Activated CD8-positive, alpha-beta memory T cell treated with anti-CD3 and anti-CD28 coated beads for 4 hours (primary cell): Measurements from ENCODE around the gene ELF1.
"Not testable (repeated sequence)": the region's sequence is repeated elsewhere in the genome, so short reads cannot be mapped to it uniquely, and the experiment has no call there.

Experiments used
- DNase-seq, 2 donors: peaks; one replicate each; pipeline ENCODE4 v3.0.0-alpha.2; 2020; ENCODE audit warnings: low read depth in 2 of 2

ELF1 gene

DNA sequence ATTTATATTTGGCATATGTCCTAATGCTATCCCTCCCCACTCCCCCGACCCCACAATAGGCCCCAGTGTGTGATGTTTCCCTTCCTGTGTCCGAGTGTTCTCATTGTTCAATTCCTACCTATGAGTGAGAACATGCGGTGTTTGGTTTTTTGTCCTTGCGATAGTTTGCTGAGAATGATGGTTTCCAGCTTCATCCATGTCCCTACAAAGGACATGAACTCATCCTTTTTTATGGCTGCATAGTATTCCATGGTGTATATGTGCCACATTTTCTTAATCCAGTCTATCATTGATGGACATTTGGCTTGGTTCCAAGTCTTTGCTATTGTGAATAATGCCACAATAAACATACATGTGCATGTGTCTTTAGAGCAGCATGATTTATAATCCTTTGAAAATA lies 23.3 kb upstream of the ELF1 start:
- not testable (repeated sequence) for DNase-seq

GRCh38 chr13:41040584-41041334 lies 21.6 kb upstream of the ELF1 start:
- no peak for DNase-seq

DNA sequence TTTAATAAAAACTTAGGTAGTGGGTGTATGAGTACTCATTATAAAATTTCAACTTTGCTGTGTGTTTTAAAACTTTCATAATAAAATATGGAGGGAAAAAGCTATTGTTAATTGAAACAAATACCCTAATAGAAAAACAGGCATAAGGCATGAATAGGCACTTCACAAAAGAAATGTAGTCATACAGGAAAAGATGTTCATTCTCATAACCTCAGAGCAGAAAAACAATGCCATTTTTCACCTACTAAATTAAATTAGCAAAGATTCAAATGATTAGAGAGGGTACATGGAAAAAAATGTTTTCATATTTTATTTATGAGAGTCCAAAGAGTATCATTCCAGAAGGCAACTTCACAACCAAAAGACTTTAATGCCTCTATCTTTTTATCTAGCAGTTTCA lies 20.6 kb upstream of the ELF1 start:
- DNase-seq = no peak

DNA sequence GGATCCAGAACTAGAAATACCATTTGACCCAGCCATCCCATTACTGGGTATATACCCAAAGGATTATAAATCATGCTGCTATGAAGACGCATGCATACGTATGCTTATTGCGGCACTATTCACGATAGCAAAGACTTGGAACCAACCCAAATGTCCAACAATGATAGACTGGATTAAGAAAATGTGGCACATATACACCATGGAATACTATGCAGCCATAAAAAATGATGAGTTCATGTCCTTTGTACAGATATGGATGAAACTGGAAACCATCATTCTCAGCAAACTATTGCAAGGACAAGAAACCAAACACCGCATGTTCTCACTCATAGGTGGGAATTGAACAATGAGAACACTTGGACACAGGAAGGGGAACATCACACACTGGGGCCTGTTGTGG lies 17.4 kb upstream of the ELF1 start:
- DNase-seq = not testable (repeated sequence)

DNA sequence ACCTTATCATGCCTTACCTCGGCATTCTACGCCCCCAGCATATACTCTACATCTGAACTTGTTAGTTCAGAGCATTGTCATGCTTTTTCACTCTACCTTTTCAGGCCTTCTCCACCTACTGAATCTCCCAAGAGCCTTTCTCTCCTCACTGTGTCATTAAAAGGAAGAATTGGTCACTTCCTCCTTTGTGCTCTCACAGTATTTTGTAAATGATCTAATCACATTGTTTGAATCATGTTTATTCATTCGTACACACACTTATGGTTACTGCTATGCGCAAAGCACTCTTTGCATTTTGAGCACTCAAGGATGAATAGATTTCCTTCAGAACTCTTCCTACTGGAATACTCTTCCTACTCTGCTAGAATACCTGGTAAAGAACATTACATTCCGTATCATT lies 15.8 kb upstream of the ELF1 start:
- DNase-seq = no peak

GRCh38 chr13:41034382-41034781 lies 15.3 kb upstream of the ELF1 start:
- DNase-seq = no peak

DNA sequence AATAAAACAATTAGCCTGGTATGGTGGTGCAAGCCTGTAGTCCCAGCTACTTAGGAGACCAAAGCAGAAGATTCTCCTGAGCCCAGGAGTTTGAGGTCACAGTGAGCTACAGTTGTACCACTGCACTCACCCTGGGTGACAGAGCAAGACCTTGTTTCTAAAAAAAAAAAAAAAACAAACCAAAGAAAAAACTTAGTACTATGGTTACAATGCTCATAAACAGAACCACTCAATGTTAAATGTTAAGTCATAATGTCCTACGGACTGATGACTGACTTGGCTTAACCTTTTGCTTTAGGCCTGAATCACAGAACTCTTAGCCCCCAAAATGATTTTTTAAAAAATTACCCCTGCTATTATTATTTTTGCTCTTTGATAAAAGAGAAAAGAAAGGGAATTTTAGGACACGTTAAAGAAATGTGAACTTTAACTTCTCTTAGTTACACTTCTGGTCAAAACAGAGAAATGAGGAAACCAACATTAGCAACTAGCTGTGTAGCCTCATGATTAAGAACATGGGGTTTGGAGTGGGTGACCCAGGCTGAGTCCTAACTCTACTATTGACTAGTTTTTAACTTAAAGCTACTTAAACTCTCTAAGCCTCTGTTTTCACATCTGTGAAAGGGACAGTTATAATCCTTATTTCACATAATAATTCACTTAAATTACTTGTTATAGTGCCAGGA lies 13.7 kb upstream of the ELF1 start:
- no peak for DNase-seq

DNA sequence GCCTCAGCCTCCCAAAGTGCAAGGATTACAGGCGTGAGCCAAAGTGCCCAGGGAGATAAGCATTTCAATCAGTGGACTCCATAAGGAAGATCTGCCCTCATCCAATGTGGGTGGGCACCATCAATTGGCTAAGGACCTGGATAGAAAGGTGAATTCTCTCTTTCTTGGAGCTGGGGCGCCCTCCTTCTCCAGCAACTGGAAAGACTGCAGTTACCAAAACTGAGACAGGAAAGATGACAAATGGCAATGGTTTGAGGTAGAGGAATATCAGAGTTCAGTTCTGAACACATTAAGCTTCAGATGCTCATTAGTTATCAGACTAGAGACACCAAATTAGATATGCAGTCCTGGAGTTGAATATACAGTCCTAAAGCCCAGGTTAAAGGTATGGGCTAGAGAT lies 10.5 kb upstream of the ELF1 start:
- DNase-seq = no peak

DNA sequence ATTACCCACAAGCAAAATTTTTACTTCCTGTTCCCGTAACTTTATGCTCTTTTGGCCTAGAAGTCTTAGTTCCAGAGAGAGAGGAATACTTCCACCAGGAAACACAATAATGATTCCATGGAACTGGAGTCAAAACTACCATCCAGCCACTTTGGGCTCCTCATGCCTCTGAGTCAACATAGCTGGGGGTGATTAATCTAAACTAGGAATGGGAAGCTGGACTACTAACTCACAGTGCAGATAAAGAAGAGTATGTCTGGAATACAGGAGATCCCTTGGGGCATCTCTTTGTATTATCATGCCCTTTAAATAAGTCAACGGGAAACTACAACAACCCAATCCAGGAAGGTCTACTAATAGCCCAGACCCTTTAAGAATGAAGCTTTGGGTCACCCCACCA lies 8.9 kb upstream of the ELF1 start:
- no peak for DNase-seq

- DNase-seq = no peak
These were observed 7.7 kb upstream of the ELF1 start for GRCh38 chr13:41026788-41027187.

- no peak for DNase-seq
These were observed 6.4 kb upstream of the ELF1 start for GRCh38 chr13:41025518-41025917.

GRCh38 chr13:41019578-41020347 lies 647 bp upstream of the ELF1 start:
- no peak for DNase-seq

DNA sequence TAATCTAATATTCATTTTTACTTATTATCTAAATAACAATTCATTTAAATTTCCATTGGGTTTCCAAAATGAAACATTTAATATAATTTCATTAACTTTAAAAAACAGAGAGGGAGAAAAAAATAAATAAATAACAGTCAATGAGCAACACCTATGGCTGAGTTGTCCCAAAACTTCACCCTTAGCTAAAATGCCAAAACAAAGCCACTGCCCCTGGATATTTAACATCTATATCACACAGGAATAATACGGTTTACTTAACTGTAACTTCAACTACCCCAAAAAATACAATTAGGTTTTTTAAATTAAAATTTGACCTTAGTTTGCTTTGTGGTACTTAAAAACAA lies 541 bp downstream of the ELF1 start:
- no peak for DNase-seq

DNA sequence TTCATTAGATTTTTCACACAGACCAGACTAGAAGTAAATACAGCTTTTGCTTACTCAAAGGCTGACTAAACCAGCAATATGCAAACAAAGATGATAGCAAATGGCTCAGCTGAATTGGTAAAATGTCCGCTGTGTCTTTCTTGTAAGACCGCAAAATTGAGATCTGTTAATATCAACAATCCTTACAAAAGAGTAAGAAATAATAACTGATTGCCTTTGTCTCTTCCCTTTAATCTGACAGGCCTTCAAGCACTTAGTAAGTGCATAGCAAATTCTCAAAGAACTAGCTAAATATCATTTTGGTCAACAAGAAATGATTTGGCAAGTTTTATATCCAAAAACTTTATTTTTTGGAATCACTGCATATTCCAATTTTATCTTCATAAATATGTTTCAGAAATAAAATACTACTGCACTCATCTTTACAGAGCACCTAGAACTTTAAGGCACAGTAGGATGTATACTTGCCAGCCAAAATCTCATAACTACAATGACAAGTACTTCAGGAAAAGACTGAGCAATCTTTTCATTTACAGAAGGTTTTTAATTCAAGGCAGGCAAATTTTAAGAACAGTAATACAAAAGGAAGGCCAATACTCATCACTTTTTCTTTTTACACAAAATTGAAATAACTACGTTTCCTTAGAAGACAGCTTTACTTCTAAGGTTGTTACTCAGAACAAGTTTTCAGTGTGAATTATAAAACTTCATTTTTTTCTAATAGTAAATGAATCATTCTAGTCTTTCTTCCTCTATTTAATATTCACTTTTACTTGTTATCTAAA lies 1.1 kb downstream of the ELF1 start:
- DNase-seq = no peak

DNA sequence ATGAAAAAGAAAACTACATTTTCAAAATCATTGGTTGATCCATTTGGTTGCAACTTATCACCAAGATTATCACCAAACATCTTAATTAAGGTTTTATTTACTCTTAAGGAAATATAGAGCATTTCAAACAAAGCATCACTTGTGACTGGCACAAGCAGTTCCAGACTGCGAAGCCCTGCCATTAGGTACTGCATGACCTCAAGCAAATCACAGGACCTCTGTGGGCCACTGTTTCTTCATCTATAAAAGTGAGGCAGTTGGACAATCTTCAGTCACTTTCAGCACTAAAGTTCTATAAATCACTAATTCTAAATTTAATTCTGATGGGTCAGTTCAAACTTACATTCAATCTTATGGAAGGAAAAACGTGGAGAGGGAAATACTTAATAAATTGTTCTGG lies 2.0 kb downstream of the ELF1 start:
- no peak for DNase-seq

- no peak for DNase-seq
These were observed 3.2 kb downstream of the ELF1 start for GRCh38 chr13:41015920-41016319.

DNA sequence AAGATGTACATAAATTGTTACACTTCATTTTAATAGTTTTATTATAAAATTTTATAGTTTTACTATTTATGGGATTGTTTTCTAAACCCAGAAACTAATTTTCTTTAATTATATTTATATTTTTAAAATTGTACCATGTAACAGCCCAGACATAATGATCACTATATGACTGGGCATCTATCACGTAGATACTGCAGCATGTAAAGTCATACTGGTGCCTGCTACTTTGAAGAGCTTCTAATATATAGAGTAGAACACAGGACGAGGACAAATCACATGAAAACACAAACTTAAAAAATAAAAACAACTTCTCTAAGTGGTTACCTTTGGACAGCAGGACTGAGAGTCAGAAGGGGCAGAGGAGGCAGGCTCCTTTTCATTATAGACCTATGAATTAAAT lies 5.3 kb downstream of the ELF1 start:
- DNase-seq = no peak

DNA sequence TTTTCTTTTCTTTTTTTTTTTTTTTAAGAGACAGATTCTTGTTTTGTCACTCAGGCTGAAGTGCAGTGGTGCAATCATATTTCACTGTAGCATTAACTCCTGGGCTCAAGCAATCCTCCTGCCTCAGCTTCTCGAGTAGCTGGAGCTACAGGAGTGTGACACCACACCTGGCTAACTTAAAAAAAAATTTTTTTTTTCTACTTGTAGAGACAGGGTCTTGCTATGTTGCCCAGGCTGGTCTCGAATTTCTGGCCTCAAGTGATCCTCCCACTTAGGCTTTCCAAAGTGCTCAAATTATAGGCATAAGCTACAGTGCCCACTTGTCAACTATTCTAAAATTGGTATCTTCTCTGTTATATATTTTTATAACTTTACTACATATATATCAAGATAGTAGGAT lies 6.6 kb downstream of the ELF1 start:
- no peak for DNase-seq

DNA sequence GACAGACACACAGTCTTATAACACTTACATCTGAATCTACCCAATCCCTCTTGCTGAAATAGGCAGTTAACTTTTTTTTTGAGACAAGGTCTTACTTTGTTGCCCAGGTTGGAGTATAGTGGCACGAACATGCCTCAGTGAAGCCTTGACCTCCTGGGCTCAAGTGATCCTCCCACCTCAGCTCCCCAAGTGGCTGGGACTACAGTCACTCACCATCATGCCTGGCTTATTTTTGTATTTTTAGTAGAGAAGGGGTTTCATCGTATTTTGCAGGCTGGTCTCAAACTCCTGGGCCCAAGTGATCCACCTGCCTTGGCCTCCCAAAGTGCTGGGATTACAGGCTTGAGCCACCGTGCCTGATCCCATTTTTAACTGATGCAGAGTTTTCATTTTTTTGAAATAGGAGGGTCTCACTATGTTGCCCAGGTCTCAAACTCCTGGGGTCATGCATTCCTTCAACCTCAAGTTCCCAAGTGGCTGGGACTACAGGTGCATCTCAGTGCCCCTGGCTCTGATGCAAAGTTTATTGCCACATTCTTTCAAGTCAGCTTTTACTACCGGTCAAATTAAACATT lies 7.6 kb downstream of the ELF1 start:
- DNase-seq = no peak

GRCh38 chr13:41008349-41008980 lies 10.7 kb downstream of the ELF1 start:
- DNase-seq = no peak

GRCh38 chr13:41007744-41008128 lies 11.4 kb downstream of the ELF1 start:
- no peak for DNase-seq
